Activated gamma-delta T cell treated with Interleukin-2 at 50 U/mL for 16 hours (primary cell): Measurements from ENCODE around the gene SMARCA1.
A peak's percentile ranks its signal among the peaks of the same experiment; 100 is the strongest.
"Not testable (repeated sequence)": the region's sequence is repeated elsewhere in the genome, so short reads cannot be mapped to it uniquely, and the experiment has no call there.

Experiments used
- DNase-seq: peaks from one replicate; pipeline ENCODE4 v3.0.0-alpha.2; 2020

SMARCA1 gene

GRCh38 chrX:129523079-129523911, at the start of gene SMARCA1:
TSS of gene SMARCA1 (minus strand) at chrX:129523490. CDS start at chrX:129523370, 120 bp downstream.
- DNase-seq = peak; percentile 3

- no peak for DNase-seq
These were observed 49.1 kb upstream of the SMARCA1 start for GRCh38 chrX:129572422-129572821.

- no peak for DNase-seq
These were observed 45.1 kb upstream of the SMARCA1 start for GRCh38 chrX:129568349-129568748.

GRCh38 chrX:129566073-129566472, 42.8 kb upstream of the SMARCA1 start:
- no peak for DNase-seq

GRCh38 chrX:129565046-129565650, 41.9 kb upstream of the SMARCA1 start:
- no peak for DNase-seq

GRCh38 chrX:129564345-129564744, 41.1 kb upstream of the SMARCA1 start:
- DNase-seq = not testable (repeated sequence)

- DNase-seq = no peak
These were observed 38.2 kb upstream of the SMARCA1 start for GRCh38 chrX:129561453-129561852.

GRCh38 chrX:129559783-129560182, 36.5 kb upstream of the SMARCA1 start:
- DNase-seq = no peak

GRCh38 chrX:129557844-129558480, 34.7 kb upstream of the SMARCA1 start:
- DNase-seq = no peak

- DNase-seq = no peak
These were observed 33.6 kb upstream of the SMARCA1 start for GRCh38 chrX:129556806-129557315.

- not testable (repeated sequence) for DNase-seq
These were observed 31.5 kb upstream of the SMARCA1 start for GRCh38 chrX:129554816-129555215.

GRCh38 chrX:129553619-129554288, 30.5 kb upstream of the SMARCA1 start:
- no peak for DNase-seq

- DNase-seq = no peak
These were observed 25.8 kb upstream of the SMARCA1 start for GRCh38 chrX:129549124-129549523.

GRCh38 chrX:129545408-129545807, 22.1 kb upstream of the SMARCA1 start:
- DNase-seq = no peak

GRCh38 chrX:129544780-129545179, 21.5 kb upstream of the SMARCA1 start:
- DNase-seq = no peak

GRCh38 chrX:129540722-129541184, 17.5 kb upstream of the SMARCA1 start:
- DNase-seq = no peak

GRCh38 chrX:129540068-129540653, 16.9 kb upstream of the SMARCA1 start, which contains the start of gene OCRL:
TSS of gene OCRL (plus strand) at chrX:129540259. CDS start at chrX:129540440, 181 bp downstream.
- peak; percentile 30 for DNase-seq

GRCh38 chrX:129534816-129535578, 11.7 kb upstream of the SMARCA1 start:
- DNase-seq = no peak

GRCh38 chrX:129531132-129531531, 7.8 kb upstream of the SMARCA1 start:
- no peak for DNase-seq

GRCh38 chrX:129530410-129530809, 7.1 kb upstream of the SMARCA1 start:
- DNase-seq = no peak

- DNase-seq = no peak
These were observed 6.5 kb upstream of the SMARCA1 start for GRCh38 chrX:129529685-129530281.
